ENCODE results near the gene TNP2. TPM values are rescaled to one million over a fixed set of nuclear protein-coding genes. Genes with fewer than 3 reads are reported as not detected.

The TNP2 gene
- total and polyA plus RNA-seq, 12 donors = not detected

GRCh38 chr16:11229432-11229831, 39.7 kb downstream of the TNP2 start:
- H3K36me3 ChIP-seq = no peaks in the 10 kb centered on the region
- H3K27me3 ChIP-seq = peaks cover 0 to 9% (median 0%) of the 10 kb centered on the region in 7 donors
- intact Hi-C loops (cut with DNase I) = no loop called here
- H3K4me3 ChIP-seq = no peak overlapping the region
- H3K4me1 ChIP-seq = peaks cover under 1 to 50% (median 11%) of the 10 kb centered on the region in 9 donors
- WGBS, 2 donors = 81 to 86% methylated on average over 5 of the region's 5 CpGs
- DNase-seq (no peak), ATAC-seq (no peak)
- TF ChIP-seq CTCF (IDR thresholded peaks at IDR 0.05) = no peak
- no peaks in the 10 kb centered on the region for H3K9me3 ChIP-seq
- no peak overlapping the region for H3K27ac ChIP-seq

GRCh38 chr16:11225677-11226549, 43.2 kb downstream of the TNP2 start:
- Histone ChIP-seq H3K4me3 (peak overlapping the region in 2 of 10 donors; percentile 19 to 26), H3K27me3 (no peaks in the 10 kb centered on the region), H3K4me1 (peaks cover 4 to 32% (median 13%) of the 10 kb centered on the region in 9 donors), H3K9me3 (no peaks in the 10 kb centered on the region), H3K36me3 (no peaks in the 10 kb centered on the region), H3K27ac (peak overlapping the region in 1 of 10 donors; percentile 82)
- ATAC-seq = peak in 1 of 8 donors; percentile 11
- no peak for TF ChIP-seq CTCF (IDR thresholded peaks at IDR 0.05)
- intact Hi-C loops (cut with DNase I) = no loop called here
- 79 to 84% methylated on average over 18 of the region's 18 CpGs for WGBS, 2 donors
- no peak for DNase-seq

GRCh38 chr16:11224894-11225676, 44.0 kb downstream of the TNP2 start:
- H3K4me3 ChIP-seq = peak overlapping the region in 2 of 10 donors; percentile 19 to 26
- H3K9me3 ChIP-seq = no peaks in the 10 kb centered on the region
- ATAC-seq (peak in 7 of 8 donors; percentile 14 to 52 (median 44)), DNase-seq (peak in 1 of 2 donors; percentile 44)
- no peak for TF ChIP-seq CTCF (IDR thresholded peaks at IDR 0.05)
- 70 to 80% methylated on average over 21 of the region's 21 CpGs for WGBS, 2 donors
- H3K4me1 ChIP-seq = peaks cover 4 to 31% (median 13%) of the 10 kb centered on the region in 9 donors
- H3K27me3 ChIP-seq = no peaks in the 10 kb centered on the region
- no peaks in the 10 kb centered on the region for H3K36me3 ChIP-seq
- intact Hi-C loops (cut with DNase I) = no loop called here
- peak overlapping the region in 3 of 10 donors; percentile 59 to 82 (median 63) for H3K27ac ChIP-seq

All from heart right ventricle (tissue), 16 donors.